ENCODE data around the gene SLC38A11.

The SLC38A11 gene

GRCh38 chr2:164943289-164943688, 12.0 kb downstream of the SLC38A11 start:
- in situ Hi-C loops (cut with MboI; ENCODE audit: low sequenced_read_pairs, unreplicated experiment) = no loop called here
- no peak for DNase-seq (ENCODE audit: low spot score)
- TF ChIP-seq, protein P1, sequence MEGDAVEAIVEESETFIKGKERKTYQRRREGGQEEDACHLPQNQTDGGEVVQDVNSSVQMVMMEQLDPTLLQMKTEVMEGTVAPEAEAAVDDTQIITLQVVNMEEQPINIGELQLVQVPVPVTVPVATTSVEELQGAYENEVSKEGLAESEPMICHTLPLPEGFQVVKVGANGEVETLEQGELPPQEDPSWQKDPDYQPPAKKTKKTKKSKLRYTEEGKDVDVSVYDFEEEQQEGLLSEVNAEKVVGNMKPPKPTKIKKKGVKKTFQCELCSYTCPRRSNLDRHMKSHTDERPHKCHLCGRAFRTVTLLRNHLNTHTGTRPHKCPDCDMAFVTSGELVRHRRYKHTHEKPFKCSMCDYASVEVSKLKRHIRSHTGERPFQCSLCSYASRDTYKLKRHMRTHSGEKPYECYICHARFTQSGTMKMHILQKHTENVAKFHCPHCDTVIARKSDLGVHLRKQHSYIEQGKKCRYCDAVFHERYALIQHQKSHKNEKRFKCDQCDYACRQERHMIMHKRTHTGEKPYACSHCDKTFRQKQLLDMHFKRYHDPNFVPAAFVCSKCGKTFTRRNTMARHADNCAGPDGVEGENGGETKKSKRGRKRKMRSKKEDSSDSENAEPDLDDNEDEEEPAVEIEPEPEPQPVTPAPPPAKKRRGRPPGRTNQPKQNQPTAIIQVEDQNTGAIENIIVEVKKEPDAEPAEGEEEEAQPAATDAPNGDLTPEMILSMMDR (IDR thresholded peaks at IDR 0.05; ENCODE audit: borderline replicate concordance, control extremely low read depth, extremely low read depth, insufficient read depth, missing control alignments) = no peak

GRCh38 chr2:164937864-164938401, 17.4 kb downstream of the SLC38A11 start:
- no peak for DNase-seq (ENCODE audit: low spot score)
- TF ChIP-seq, protein P1 (IDR thresholded peaks at IDR 0.05; ENCODE audit: borderline replicate concordance, control extremely low read depth, extremely low read depth, insufficient read depth, missing control alignments) = no peak

GRCh38 chr2:164935118-164936101, 19.9 kb downstream of the SLC38A11 start:
- TF ChIP-seq, protein P1 (IDR thresholded peaks at IDR 0.05; ENCODE audit: borderline replicate concordance, control extremely low read depth, extremely low read depth, insufficient read depth, missing control alignments) = no peak
- in situ Hi-C loops (cut with MboI; ENCODE audit: low sequenced_read_pairs, unreplicated experiment) = no loop called here
- no peak for DNase-seq (ENCODE audit: low spot score)

More at GRCh38 chr2:164937864-164938401, 17.4 kb downstream of the SLC38A11 start:
- in situ Hi-C loops (cut with MboI; ENCODE audit: low sequenced_read_pairs, unreplicated experiment) = no loop called here

- TF ChIP-seq, protein P1 (IDR thresholded peaks at IDR 0.05; ENCODE audit: borderline replicate concordance, control extremely low read depth, extremely low read depth, insufficient read depth, missing control alignments) = no peak
- in situ Hi-C loops (cut with MboI; ENCODE audit: low sequenced_read_pairs, unreplicated experiment) = no loop called here
- DNase-seq (ENCODE audit: low spot score) = no peak
These were observed 20.8 kb downstream of the SLC38A11 start for GRCh38 chr2:164934401-164935117.

DNA sequence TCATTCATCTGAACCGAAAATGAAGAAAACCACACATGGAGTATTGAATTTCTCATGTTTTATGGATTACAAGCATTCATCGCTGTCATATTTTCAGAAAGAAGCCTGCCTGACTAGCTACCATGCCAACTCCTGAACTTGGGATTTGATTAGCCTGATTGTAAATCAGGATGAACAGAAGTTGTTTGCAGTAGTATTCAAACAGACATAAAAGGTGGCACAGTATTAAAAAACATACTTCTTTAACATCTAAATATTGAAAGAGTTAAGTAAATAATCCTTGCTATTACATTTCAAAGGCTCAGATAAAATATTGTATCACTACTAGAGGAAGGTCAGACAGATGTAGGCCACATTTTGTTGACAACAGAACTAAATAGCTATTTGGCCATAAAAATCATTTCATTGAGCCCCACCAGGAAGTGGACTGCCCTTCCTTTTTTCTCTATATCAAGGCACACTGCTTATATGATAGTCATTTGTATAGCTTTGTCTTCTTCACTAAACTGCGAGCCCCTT, 21.6 kb downstream of the SLC38A11 start:
- in situ Hi-C loops (cut with MboI; ENCODE audit: low sequenced_read_pairs, unreplicated experiment) = no loop called here
- TF ChIP-seq, protein P1 (IDR thresholded peaks at IDR 0.05; ENCODE audit: borderline replicate concordance, control extremely low read depth, extremely low read depth, insufficient read depth, missing control alignments) = no peak
- no peak for DNase-seq (ENCODE audit: low spot score)

- TF ChIP-seq, protein P1 (IDR thresholded peaks at IDR 0.05; ENCODE audit: borderline replicate concordance, control extremely low read depth, extremely low read depth, insufficient read depth, missing control alignments) = no peak
- in situ Hi-C loops (cut with MboI; ENCODE audit: low sequenced_read_pairs, unreplicated experiment) = no loop called here
- no peak for DNase-seq (ENCODE audit: low spot score)
These were observed 22.9 kb downstream of the SLC38A11 start for GRCh38 chr2:164932377-164932776.
